ENCODE results near the gene UTS2B. TPM values are rescaled to one million over a fixed set of nuclear protein-coding genes. Genes with fewer than 3 reads are reported as not detected.

The UTS2B gene
- total RNA-seq, 1 donor from 2014 or later: 16.8 TPM

- Histone ChIP-seq H3K4me1 (peaks cover 3 to 27% of the 10 kb centered on the region in 2 donors), H3K9me3 (no peaks in the 10 kb centered on the region), H3K4me3 (peak overlapping the region; percentile 87 to 100), H3K27ac (peak overlapping the region; percentile 92 to 99), H3K36me3 (no peaks in the 10 kb centered on the region), H3K27me3 (no peaks in the 10 kb centered on the region)
- no peak for DNase-seq (ENCODE audit: low spot score in 2 of 2)
- no peak for TF ChIP-seq CTCF (IDR thresholded peaks at IDR 0.05)
- intact Hi-C loops (cut with DNase I): no loop called here
Observed at GRCh38 chr3:191331388-191331787, 1.1 kb upstream of the UTS2B start.

GRCh38 chr3:191330530-191331048 is 263 bp upstream of the UTS2B start:
- H3K4me1 ChIP-seq: peaks cover 3 to 24% of the 10 kb centered on the region in 2 donors
- H3K27me3 ChIP-seq: no peaks in the 10 kb centered on the region
- TF ChIP-seq CTCF (IDR thresholded peaks at IDR 0.05): no peak
- no peak for DNase-seq (ENCODE audit: low spot score in 2 of 2)
- no peaks in the 10 kb centered on the region for H3K36me3 ChIP-seq
- intact Hi-C loops (cut with DNase I): no loop called here
- H3K9me3 ChIP-seq: no peaks in the 10 kb centered on the region
- H3K4me3 ChIP-seq: peak overlapping the region; percentile 87 to 100
- H3K27ac ChIP-seq: peak overlapping the region; percentile 92 to 99

GRCh38 chr3:191328962-191329653 is 1.2 kb downstream of the UTS2B start, which contains the start of gene CCDC50:
Gene CCDC50 (plus strand): TSS chr3:191329394. CDS start chr3:191329675, 281 bp downstream.
- peak within 1 kb of the TSS; percentile 87 to 100 for H3K4me3 ChIP-seq
- H3K9me3 ChIP-seq: no peaks in the 10 kb centered on the region
- H3K27ac ChIP-seq: peak within 1 kb of the TSS; percentile 92 to 99
- H3K27me3 ChIP-seq: no peaks in the 10 kb centered on the region
- no peaks in the 10 kb centered on the region for H3K36me3 ChIP-seq
- TF ChIP-seq CTCF (IDR thresholded peaks at IDR 0.05): no peak
- peak; percentile 22 to 89 for DNase-seq (ENCODE audit: low spot score in 2 of 2)
- intact Hi-C loops (cut with DNase I): loop anchor here (1.0 to 5.0 kb wide), 2 partner anchors 28 to 48 kb away; no protein-coding TSS in a partner anchor
- peaks cover 3 to 13% of the 10 kb centered on the region in 2 donors for H3K4me1 ChIP-seq

GRCh38 chr3:191328383-191328961 is 1.9 kb downstream of the UTS2B start:
- TF ChIP-seq CTCF (IDR thresholded peaks at IDR 0.05): no peak
- peak overlapping the region; percentile 87 to 100 for H3K4me3 ChIP-seq
- intact Hi-C loops (cut with DNase I): loop anchor here (5.0 kb wide), 1 partner anchor 49 kb away; no protein-coding TSS in a partner anchor
- H3K9me3 ChIP-seq: no peaks in the 10 kb centered on the region
- H3K27ac ChIP-seq: peak overlapping the region; percentile 92 to 99
- H3K27me3 ChIP-seq: no peaks in the 10 kb centered on the region
- no peak for DNase-seq (ENCODE audit: low spot score in 2 of 2)
- no peaks in the 10 kb centered on the region for H3K36me3 ChIP-seq
- peaks cover 3 to 13% of the 10 kb centered on the region in 2 donors for H3K4me1 ChIP-seq

- Histone ChIP-seq H3K27me3 (no peaks in the 10 kb centered on the region), H3K27ac (no peak overlapping the region), H3K4me1 (peaks cover 3 to 8% of the 10 kb centered on the region in 2 donors), H3K36me3 (no peaks in the 10 kb centered on the region), H3K9me3 (no peaks in the 10 kb centered on the region), H3K4me3 (no peak overlapping the region)
- intact Hi-C loops (cut with DNase I): loop anchor here (5.0 kb wide), 1 partner anchor 50 kb away; no protein-coding TSS in a partner anchor
- TF ChIP-seq CTCF (IDR thresholded peaks at IDR 0.05): no peak
- no peak for DNase-seq (ENCODE audit: low spot score in 2 of 2)
Observed at GRCh38 chr3:191327526-191327925, 2.8 kb downstream of the UTS2B start.

All from ascending aorta (tissue), 2 donors.